ENCODE data around the gene YIF1B. TPM values are rescaled to one million over a fixed set of nuclear protein-coding genes. Genes with fewer than 3 reads are reported as not detected.
A peak's percentile ranks its signal among the peaks of the same experiment; 100 is the strongest.

YIF1B gene
- total and polyA plus RNA-seq, 9 of the 15 experiments (the other 6 are each of a cell fraction or from before 2014, with no cell fraction given), result 8.5 to 586 (median 323) TPM

GRCh38 chr19:38326591-38326990 is 10.8 kb upstream of the YIF1B start:
- no TSS peak for BruUV-seq (replicated peaks)
- TF ChIP-seq PHB2 (IDR thresholded peaks at IDR 0.05; ENCODE audit: low read depth), result no peak
- no peak for TF ChIP-seq WHSC1 (IDR thresholded peaks at IDR 0.05; ENCODE audit: low read length)
- no peak for TF ChIP-seq ARID1B (IDR thresholded peaks at IDR 0.05)
- no peak for TF ChIP-seq ZBTB33 (CRISPR knock-in tag; IDR thresholded peaks at IDR 0.05)
- TF ChIP-seq ZBTB49 (CRISPR knock-in tag; IDR thresholded peaks at IDR 0.05; ENCODE audit: borderline replicate concordance), result no peak
- TF ChIP-seq DMBX1 (CRISPR knock-in tag; IDR thresholded peaks at IDR 0.05; ENCODE audit: borderline replicate concordance), result no peak
- TF ChIP-seq CHD1 (IDR thresholded peaks at IDR 0.05; ENCODE audit: low read length), result no peak
- TF ChIP-seq ATF6 (CRISPR knock-in tag; IDR thresholded peaks at IDR 0.05), result no peak
- no peak for TF ChIP-seq TAF15 (IDR thresholded peaks at IDR 0.05; ENCODE audit: low read depth, low read length)
- no peak for TF ChIP-seq ZNF449 (CRISPR knock-in tag; IDR thresholded peaks at IDR 0.05)
- TF ChIP-seq KLF6 (CRISPR knock-in tag; IDR thresholded peaks at IDR 0.05; ENCODE audit: borderline replicate concordance), result no peak
- TF ChIP-seq EWSR1 (IDR thresholded peaks at IDR 0.05; ENCODE audit: borderline replicate concordance, low read depth, partially characterized antibody), result no peak
- no peaks in the 10 kb centered on the region for H3K79me2 ChIP-seq (ENCODE audit: control insufficient read depth, insufficient read depth, low read length)
- H2AFZ ChIP-seq (ENCODE audit: low read depth, low read length), result no peak overlapping the region
- in situ Hi-C loops (cut with MboI), result loop anchor here (25.0 kb wide), 1 partner anchor 414 kb away; the partner anchor contains the start of genes SIPA1L3 and WDR87
- ChIA-PET CTCF (ENCODE audit: low intra/inter-chr PET ratio) (no interaction called here), POLR2A (interaction anchor here (0.5 to 1.6 kb wide), 2 partner anchors 96 to 857 kb away, joined by 4 read pairs; partner anchors contain the start of gene ZNF570)
- peaks cover 19 to 27% of the 10 kb centered on the region in 2 experiments for H3K4me1 ChIP-seq (replicated peaks in 1 of 2; ENCODE audit: control insufficient read depth in 2 of 2, insufficient read depth in 2 of 2, low read length in 2 of 2)
- no peak overlapping the region for H3K4me2 ChIP-seq (ENCODE audit: insufficient read depth, low read length)
- no peaks in the 10 kb centered on the region for H3K9me3 ChIP-seq (replicated peaks; ENCODE audit: control insufficient read depth, insufficient read depth, low read depth, low read length)
- H3K9me1 ChIP-seq (ENCODE audit: control insufficient read depth, insufficient read depth, low read length), result no peaks in the 10 kb centered on the region
- no peaks in the 10 kb centered on the region for H4K20me1 ChIP-seq (replicated peaks; ENCODE audit: control insufficient read depth, insufficient read depth, low read length)
- 81% methylated on average over 21 of the region's 22 CpGs for WGBS (ENCODE audit: insufficient coverage, low coverage, missing lambda C conversion rate)
- FAIRE-seq (no peak), DNase-seq (ENCODE audit: extremely low read depth in 1 of 4, low spot score in 3 of 4) (no peak), ATAC-seq (no peak)
- no peaks in the 10 kb centered on the region for H3K27me3 ChIP-seq (ENCODE audit: control insufficient read depth in 2 of 2, insufficient read depth in 2 of 2, low read length in 2 of 2)
- H3K27ac ChIP-seq (ENCODE audit: extremely low read depth, low read depth, low read length), result no peak overlapping the region
- no peaks in the 10 kb centered on the region for H3K36me3 ChIP-seq (ENCODE audit: control insufficient read depth, insufficient read depth, low read length)
- no peak overlapping the region for H3K4me3 ChIP-seq
- H3K9ac ChIP-seq (ENCODE audit: insufficient read depth in 1 of 2, low read depth in 2 of 2, low read length in 2 of 2), result peak overlapping the region in 1 of 2 experiments; percentile 52; a peak in 2 of 4 replicates
- intact Hi-C loops (cut with micrococcal nuclease), result no loop called here

Data from K562 (cell line).